ENCODE data around the gene IPO4. TPM values are rescaled to one million over a fixed set of nuclear protein-coding genes. Genes with fewer than 3 reads are reported as not detected.

The IPO4 gene
- total and polyA plus RNA-seq, 2 of the 4 experiments (the other 2 are of a cell fraction), result 37.6 to 39.4 TPM

GRCh38 chr14:24226473-24226872 lies 37.9 kb upstream of the IPO4 start:
- no CpG with 5 or more reads among the region's 1 CpG for WGBS, 2 experiments (ENCODE audit: extremely low coverage in 2 of 2, insufficient read length in 1 of 2)
- Histone ChIP-seq H3K27ac (ENCODE audit: insufficient read depth, low read length) (no peak overlapping the region), H4K91ac (ENCODE audit: insufficient read depth, low read depth, low read length) (no peak overlapping the region), H4K8ac (ENCODE audit: low read depth in 2 of 2, low read length in 2 of 2) (no peak overlapping the region), H3K9me1 (ENCODE audit: insufficient read depth, low read length) (peaks cover 3% of the 10 kb centered on the region; the same call in 1 of the 2 replicates), H2BK15ac (ENCODE audit: low read depth, low read length) (no peak overlapping the region), H3K4me3 (ENCODE audit: insufficient read depth, low read depth, low read length) (no peak overlapping the region), H3K9me3 (ENCODE audit: control insufficient read depth, insufficient read depth, low read length) (no peaks in the 10 kb centered on the region), H2AFZ (replicated peaks; ENCODE audit: low read length, poor library complexity) (no peak overlapping the region), H2BK5ac (ENCODE audit: low read depth, low read length, poor library complexity, severe bottlenecking) (no peak overlapping the region), H3K79me1 (ENCODE audit: low read depth in 1 of 2, low read length in 2 of 2) (peaks cover 10 to 49% of the 10 kb centered on the region in 2 experiments), H2AK9ac (replicated peaks; ENCODE audit: low read depth, low read length, poor library complexity) (no peak overlapping the region), H3K4me1 (ENCODE audit: control insufficient read depth, insufficient read depth, low read length) (peaks cover 4% of the 10 kb centered on the region), H4K20me1 (ENCODE audit: insufficient read depth, low read length) (no peaks in the 10 kb centered on the region; the same call in 1 of the 2 replicates), H3K4me2 (ENCODE audit: low read depth, low read length) (no peak overlapping the region), H4K5ac (ENCODE audit: low read depth, low read length) (no peak overlapping the region), H3K56ac (ENCODE audit: extremely low read depth, insufficient read depth, low read length) (no peak overlapping the region), H2AK5ac (ENCODE audit: low read depth, low read length) (no peak overlapping the region), H3K18ac (ENCODE audit: low read depth, low read length) (no peak overlapping the region), H3K4ac (ENCODE audit: low read depth, low read length) (no peak overlapping the region), H2BK20ac (ENCODE audit: low read depth, low read length) (no peak overlapping the region), H2BK120ac (ENCODE audit: low read depth, low read length) (no peak overlapping the region), H3K9ac (ENCODE audit: low read depth, low read length) (no peak overlapping the region), H3K27me3 (ENCODE audit: control insufficient read depth, insufficient read depth, low read length) (no peaks in the 10 kb centered on the region), H3K23ac (ENCODE audit: low read depth, low read length) (no peak overlapping the region), H3K36me3 (ENCODE audit: control insufficient read depth, insufficient read depth, low read length) (peaks cover 6% of the 10 kb centered on the region; the same call in 1 of the 2 replicates), H3K14ac (replicated peaks; ENCODE audit: low read depth, low read length) (no peak overlapping the region)
- in situ Hi-C loops (cut with MboI; ENCODE audit: low sequenced_read_pairs) (no loop called here), intact Hi-C loops (cut with micrococcal nuclease) (no loop called here), dilution Hi-C loops (cut with HindIII; ENCODE audit: low sequenced_read_pairs, unreplicated experiment) (no loop called here)
- DNase-seq (no peak), ATAC-seq (ENCODE audit: low read depth) (no peak)
- ChIA-PET CTCF (interaction anchor here (2.5 kb wide), 1 partner anchor 10 kb away, joined by 7 read pairs; the partner anchor contains the start of gene MDP1), POLR2A (ENCODE audit: unreplicated experiment) (no interaction called here)
- TF ChIP-seq MAFK (IDR thresholded peaks at IDR 0.05; ENCODE audit: low read depth, low read length) (peak; percentile 95), RAD21 (IDR thresholded peaks at IDR 0.05; ENCODE audit: low read length) (no peak), RFX5 (IDR thresholded peaks at IDR 0.05; ENCODE audit: low read depth, low read length) (no peak), MXI1 (IDR thresholded peaks at IDR 0.05; ENCODE audit: borderline replicate concordance, low read depth, low read length) (no peak)
- no TSS peak for BruUV-seq (replicated peaks)
